Peyer's patch (tissue), 4 donors: ENCODE results near the gene DHX32. TPM values are rescaled to one million over a fixed set of nuclear protein-coding genes. Genes with fewer than 3 reads are reported as not detected.

ENCODE experiments used
- DNase-seq, 3 donors: peaks; one replicate each; pipeline ENCODE4 v3.0.0-alpha.2; 2017 to 2019
- H3K27ac ChIP-seq, 4 donors: fragments of 200-600 bp; sonication (generic); one replicate each; pipeline ENCODE4 v1.5.1; 2016 to 2019
- H3K27me3 ChIP-seq, 2 donors: fragments of 200-600 bp; sonication (generic); one replicate each; pipeline ENCODE4 v1.5.1; 2019
- H3K36me3 ChIP-seq, 3 donors: fragments of 200-600 bp; sonication (generic); one replicate each; pipeline ENCODE4 v1.5.1; 2016 to 2019
- H3K4me1 ChIP-seq, 4 donors: fragments of 200-600 bp; sonication (generic); one replicate each; pipeline ENCODE4 v1.5.1; 2016 to 2019
- H3K4me3 ChIP-seq, 4 donors: fragments of 200-600 bp; sonication (generic); 1 replicate in 3 of 4; 2 replicates in 1 of 4; pipeline ENCODE4 v1.5.1; 2016 to 2019; ENCODE audit warnings: mild to moderate bottlenecking in 1 of 4
- H3K9me3 ChIP-seq, 4 donors: fragments of 200-600 bp; sonication (generic); one replicate each; pipeline ENCODE4 v1.5.1; 2016 to 2019; ENCODE audit warnings: mild to moderate bottlenecking in 1 of 4
- CTCF ChIP-seq, 6 experiments: fragments of 450-650 bp in 4 of 6; fragments of 200-600 bp in 2 of 6; sonication (generic) in 1 of 6; IDR thresholded peaks; one replicate each; pipeline ENCODE4 v1.5.1; 2017 to 2019; ENCODE audit warnings: antibody characterized with exemption in 6 of 6, mild to moderate bottlenecking in 3 of 6, moderate library complexity in 1 of 6
- POLR2A ChIP-seq, 2 donors: fragments of 450-650 bp; IDR thresholded peaks; one replicate each; pipeline ENCODE4 v1.5.1; 2017; ENCODE audit warnings: antibody characterized with exemption in 2 of 2, mild to moderate bottlenecking in 2 of 2, moderate library complexity in 2 of 2
- total RNA-seq, 4 donors: library from RNA; depleted of rRNA; stranded (reverse); fragments of >200 nt; gene quantifications; one replicate each; pipeline ENCODE4 v1.1.0, GENCODE V29; 2016

DHX32 gene
- total RNA-seq, 4 donors from 2014 or later, result 23.9 to 36.3 (median 28.0) TPM

- Histone ChIP-seq H3K27ac (no peak overlapping the region), H3K36me3 (peaks cover 0 to 35% (median 0%) of the 10 kb centered on the region in 3 donors), H3K9me3 (no peaks in the 10 kb centered on the region), H3K4me1 (no peaks in the 10 kb centered on the region), H3K4me3 (no peak overlapping the region), H3K27me3 (no peaks in the 10 kb centered on the region)
- TF ChIP-seq POLR2A (IDR thresholded peaks at IDR 0.05), result no peak
- no peak for TF ChIP-seq CTCF (IDR thresholded peaks at IDR 0.05)
- no peak for DNase-seq
Measured at GRCh38 chr10:125857185-125857760, 23.8 kb downstream of the DHX32 start.

GRCh38 chr10:125852487-125852886, 28.6 kb downstream of the DHX32 start:
- no peaks in the 10 kb centered on the region for H3K9me3 ChIP-seq
- peaks cover 0 to 51% (median 0%) of the 10 kb centered on the region in 3 donors for H3K36me3 ChIP-seq
- no peak for TF ChIP-seq CTCF (IDR thresholded peaks at IDR 0.05)
- TF ChIP-seq POLR2A (IDR thresholded peaks at IDR 0.05), result no peak

GRCh38 chr10:125850766-125851731, 30.0 kb downstream of the DHX32 start:
- Histone ChIP-seq H3K36me3 (peaks cover 0 to 60% (median 0%) of the 10 kb centered on the region in 3 donors), H3K4me3 (no peak overlapping the region), H3K27ac (no peak overlapping the region), H3K27me3 (no peaks in the 10 kb centered on the region), H3K4me1 (no peaks in the 10 kb centered on the region), H3K9me3 (no peaks in the 10 kb centered on the region)
- DNase-seq, result no peak
- TF ChIP-seq CTCF (IDR thresholded peaks at IDR 0.05), result no peak
- TF ChIP-seq POLR2A (IDR thresholded peaks at IDR 0.05), result no peak

More at GRCh38 chr10:125852487-125852886, 28.6 kb downstream of the DHX32 start:
- H3K4me3 ChIP-seq, result no peak overlapping the region
- no peak overlapping the region for H3K27ac ChIP-seq
- no peaks in the 10 kb centered on the region for H3K4me1 ChIP-seq
- DNase-seq, result no peak
- H3K27me3 ChIP-seq, result no peaks in the 10 kb centered on the region

- no peak for TF ChIP-seq CTCF (IDR thresholded peaks at IDR 0.05)
- no peak for TF ChIP-seq POLR2A (IDR thresholded peaks at IDR 0.05)
- Histone ChIP-seq H3K9me3 (no peaks in the 10 kb centered on the region), H3K27me3 (no peaks in the 10 kb centered on the region), H3K27ac (no peak overlapping the region), H3K4me3 (no peak overlapping the region), H3K4me1 (no peaks in the 10 kb centered on the region), H3K36me3 (peaks cover 0 to 54% (median 0%) of the 10 kb centered on the region in 3 donors)
- no peak for DNase-seq
Measured at GRCh38 chr10:125849448-125849847, 31.6 kb downstream of the DHX32 start.

GRCh38 chr10:125848857-125849256, 32.2 kb downstream of the DHX32 start:
- Histone ChIP-seq H3K4me3 (no peak overlapping the region), H3K27me3 (no peaks in the 10 kb centered on the region), H3K9me3 (no peaks in the 10 kb centered on the region), H3K27ac (no peak overlapping the region), H3K4me1 (no peaks in the 10 kb centered on the region), H3K36me3 (peaks cover 0 to 54% (median 0%) of the 10 kb centered on the region in 3 donors)
- no peak for TF ChIP-seq CTCF (IDR thresholded peaks at IDR 0.05)
- TF ChIP-seq POLR2A (IDR thresholded peaks at IDR 0.05), result no peak
- DNase-seq, result no peak
